Measurements from ENCODE around the gene SPATA16. TPM values are rescaled to one million over a fixed set of nuclear protein-coding genes. Genes with fewer than 3 reads are reported as not detected.
"Not testable (repeated sequence)": the region's sequence is repeated elsewhere in the genome, so short reads cannot be mapped to it uniquely, and the experiment has no call there.

The SPATA16 gene
- polyA plus RNA-seq, 1 experiment, result not detected

GRCh38 chr3:173028351-173028750 is 112.7 kb downstream of the SPATA16 start:
- ChIA-PET POLR2A (no interaction called here), CTCF (interaction anchor here (0.7 kb wide), 1 partner anchor 161 kb away, joined by 3 read pairs; no protein-coding TSS in a partner anchor)
- TF ChIP-seq CTCF (IDR thresholded peaks at IDR 0.05; ENCODE audit: low read depth, low read length), result no peak
- Histone ChIP-seq H3K4me3 (ENCODE audit: low read depth, low read length) (no peak overlapping the region), H3K27ac (ENCODE audit: low read depth, low read length) (no peak overlapping the region), H3K27me3 (ENCODE audit: control insufficient read depth, insufficient read depth, low read length) (no peaks in the 10 kb centered on the region), H3K9me3 (ENCODE audit: control insufficient read depth, insufficient read depth, low read length) (no peaks in the 10 kb centered on the region)
- no peak for DNase-seq (ENCODE audit: low read depth, low spot score)

GRCh38 chr3:173027429-173027828 is 113.6 kb downstream of the SPATA16 start:
- CTCF ChIA-PET, result no interaction called here

GRCh38 chr3:173025941-173026340 is 115.1 kb downstream of the SPATA16 start:
- Histone ChIP-seq H3K4me3 (ENCODE audit: low read depth, low read length) (no peak overlapping the region), H3K9me3 (ENCODE audit: control insufficient read depth, insufficient read depth, low read length) (no peaks in the 10 kb centered on the region), H3K27ac (ENCODE audit: low read depth, low read length) (no peak overlapping the region), H3K27me3 (ENCODE audit: control insufficient read depth, insufficient read depth, low read length) (no peaks in the 10 kb centered on the region)
- CTCF ChIA-PET, result no interaction called here
- POLR2A ChIA-PET, result no interaction called here
- no peak for DNase-seq (ENCODE audit: low read depth, low spot score)
- no peak for TF ChIP-seq CTCF (IDR thresholded peaks at IDR 0.05; ENCODE audit: low read depth, low read length)

More at GRCh38 chr3:173027429-173027828, 113.6 kb downstream of the SPATA16 start:
- DNase-seq (ENCODE audit: low read depth, low spot score), result no peak
- Histone ChIP-seq H3K27me3 (ENCODE audit: control insufficient read depth, insufficient read depth, low read length) (no peaks in the 10 kb centered on the region), H3K27ac (ENCODE audit: low read depth, low read length) (no peak overlapping the region), H3K9me3 (ENCODE audit: control insufficient read depth, insufficient read depth, low read length) (no peaks in the 10 kb centered on the region), H3K4me3 (ENCODE audit: low read depth, low read length) (no peak overlapping the region)
- no peak for TF ChIP-seq CTCF (IDR thresholded peaks at IDR 0.05; ENCODE audit: low read depth, low read length)
- POLR2A ChIA-PET, result no interaction called here

GRCh38 chr3:173021547-173022185 is 119.4 kb downstream of the SPATA16 start:
- Histone ChIP-seq H3K4me3 (ENCODE audit: low read depth, low read length) (no peak overlapping the region), H3K27me3 (ENCODE audit: control insufficient read depth, insufficient read depth, low read length) (no peaks in the 10 kb centered on the region), H3K27ac (ENCODE audit: low read depth, low read length) (no peak overlapping the region), H3K9me3 (ENCODE audit: control insufficient read depth, insufficient read depth, low read length) (no peaks in the 10 kb centered on the region)
- ChIA-PET CTCF (no interaction called here), POLR2A (no interaction called here)
- no peak for TF ChIP-seq CTCF (IDR thresholded peaks at IDR 0.05; ENCODE audit: low read depth, low read length)
- DNase-seq (ENCODE audit: low read depth, low spot score), result no peak

- CTCF ChIA-PET; H3K27me3 ChIP-seq (ENCODE audit: control insufficient read depth, insufficient read depth, low read length); POLR2A ChIA-PET; H3K27ac ChIP-seq (ENCODE audit: low read depth, low read length); DNase-seq (ENCODE audit: low read depth, low spot score); H3K9me3 ChIP-seq (ENCODE audit: control insufficient read depth, insufficient read depth, low read length); H3K4me3 ChIP-seq (ENCODE audit: low read depth, low read length): not testable (repeated sequence)
Observed at GRCh38 chr3:173020128-173020527, 120.9 kb downstream of the SPATA16 start.
